Lower leg skin (tissue), 4 donors: ENCODE results near the gene SLC9A7. TPM values are rescaled to one million over a fixed set of nuclear protein-coding genes. Genes with fewer than 3 reads are reported as not detected.

Experiments
- DNase-seq, 2 donors: peaks; one replicate each; pipeline ENCODE4 v3.0.0-alpha.2; 2019; ENCODE audit warnings: low spot score in 2 of 2
- H3K4me3 ChIP-seq: fragments of 200-600 bp; sonication (generic); 2 replicates; pipeline ENCODE4 v1.5.1; 2017; ENCODE audit warnings: mild to moderate bottlenecking, low read depth; ENCODE audit not compliant: poor library complexity, severe bottlenecking
- CTCF ChIP-seq, 3 donors: fragments of 450-650 bp; IDR thresholded peaks; one replicate each; pipeline ENCODE4 v1.5.1; 2016; ENCODE audit warnings: antibody characterized with exemption in 3 of 3, mild to moderate bottlenecking in 3 of 3, moderate library complexity in 2 of 3
- POLR2A ChIP-seq, 2 donors: fragments of 450-650 bp; IDR thresholded peaks; one replicate each; pipeline ENCODE4 v1.6.1; 2016 to 2017; ENCODE audit warnings: antibody characterized with exemption in 2 of 2, mild to moderate bottlenecking in 1 of 2, moderate library complexity in 1 of 2
- WGBS, 2 donors: methylation state at CpG; one replicate each; pipeline ENCODE4 v1.1.5; 2018; 5-methylcytosine and 5-hydroxymethylcytosine counted together
- intact Hi-C: fragments of 100-400 bp; cut with DNase I; formaldehyde crosslinking; loops from one replicate; pipeline ENCODE4 v1.15.0; 2023; ENCODE audit warnings: low total_unique reads
- total RNA-seq, 4 donors: library from RNA; depleted of rRNA; stranded (reverse); fragments of >200 nt; gene quantifications; one replicate each; pipeline ENCODE4 v1.1.0, GENCODE V29; 2016

Gene SLC9A7
- total RNA-seq, 4 donors from 2014 or later, result 3.6 to 10.0 (median 6.8) TPM

- TF ChIP-seq CTCF (IDR thresholded peaks at IDR 0.05) (no peak), POLR2A (IDR thresholded peaks at IDR 0.05) (no peak)
- DNase-seq, result no peak
- intact Hi-C loops, result no loop called here
- no peak overlapping the region for H3K4me3 ChIP-seq
- WGBS, 2 donors, result 83 to 85% methylated on average over 7 to 9 of the region's 9 CpGs
These were observed 51.5 kb downstream of the SLC9A7 start for GRCh38 chrX:46707274-46707965.

- intact Hi-C loops, result no loop called here
- no peak for TF ChIP-seq CTCF (IDR thresholded peaks at IDR 0.05)
- WGBS, 2 donors, result 75 to 76% methylated on average over 3 of the region's 3 CpGs
- DNase-seq, result no peak
- H3K4me3 ChIP-seq, result no peak overlapping the region
These were observed 54.0 kb downstream of the SLC9A7 start for GRCh38 chrX:46704767-46705386.

- intact Hi-C loops, result no loop called here
- 69 to 79% methylated on average over 4 of the region's 4 CpGs for WGBS, 2 donors
- no peak for TF ChIP-seq POLR2A (IDR thresholded peaks at IDR 0.05)
- TF ChIP-seq CTCF (IDR thresholded peaks at IDR 0.05), result no peak
- no peak for DNase-seq
- H3K4me3 ChIP-seq, result no peak overlapping the region
These were observed 54.9 kb downstream of the SLC9A7 start for GRCh38 chrX:46703980-46704379.

- intact Hi-C loops, result no loop called here
- no peak for DNase-seq
- H3K4me3 ChIP-seq, result no peak overlapping the region
- 87 to 92% methylated on average over 3 of the region's 3 CpGs for WGBS, 2 donors
- TF ChIP-seq POLR2A (IDR thresholded peaks at IDR 0.05) (no peak), CTCF (IDR thresholded peaks at IDR 0.05) (no peak)
These were observed 60.2 kb downstream of the SLC9A7 start for GRCh38 chrX:46698691-46699090.

- 67 to 100% methylated on average over 1 of the region's 1 CpG for WGBS, 2 donors
- TF ChIP-seq POLR2A (IDR thresholded peaks at IDR 0.05), result no peak
- no peak for TF ChIP-seq CTCF (IDR thresholded peaks at IDR 0.05)
- DNase-seq, result no peak
- no peak overlapping the region for H3K4me3 ChIP-seq
- intact Hi-C loops, result no loop called here
These were observed 63.4 kb downstream of the SLC9A7 start for GRCh38 chrX:46695491-46695890.
